PFSK-1 (cell line): ENCODE measurements around the gene RPS10.

Experiments used
- FOXP2 ChIP-seq: optimal IDR thresholded peaks from 2 replicates; pipeline ENCODE3; 2011; ENCODE audit warnings: borderline replicate concordance, control low read depth, inconsistent platforms; ENCODE audit not compliant: insufficient read depth; ENCODE audit errors: extremely low read length, extremely low read depth
- POLR2AphosphoS5 ChIP-seq: IDR thresholded peaks from 2 replicates; pipeline ENCODE4 v1.6.1; 2012; ENCODE audit warnings: low read depth, mild to moderate bottlenecking, control low read depth, low read length, moderate library complexity
- REST ChIP-seq, 2 experiments: IDR thresholded peaks; 2 replicates each; pipeline versions ENCODE4 v1.6.1 to v1.8.0; 2011 to 2012; ENCODE audit warnings: low read depth in 2 of 2, low read length in 2 of 2, control low read depth in 1 of 2, inconsistent platforms in 1 of 2, mild to moderate bottlenecking in 1 of 2, moderate library complexity in 1 of 2; ENCODE audit not compliant: insufficient read depth in 1 of 2
- SIN3A ChIP-seq: IDR thresholded peaks from 2 replicates; pipeline ENCODE4 v1.6.1; 2012; ENCODE audit warnings: mild to moderate bottlenecking, low read length, moderate library complexity, borderline replicate concordance; ENCODE audit not compliant: insufficient read depth
- TAF1 ChIP-seq: IDR thresholded peaks from 2 replicates; pipeline ENCODE4 v1.6.1; 2012; ENCODE audit warnings: low read length, control low read depth, borderline replicate concordance; ENCODE audit not compliant: insufficient read depth

Gene RPS10

GRCh38 chr6:34457742-34458735, 32.2 kb upstream of the RPS10 start:
- TF ChIP-seq FOXP2 (no peak), POLR2AphosphoS5 (no peak), SIN3A (no peak), TAF1 (no peak), REST (IDR thresholded peaks at IDR 0.05; ENCODE audit: insufficient read depth in 1 of 2, low read depth in 2 of 2, low read length in 2 of 2) (no peak)

GRCh38 chr6:34457382-34457741, 31.5 kb upstream of the RPS10 start:
- TF ChIP-seq FOXP2 (no peak), SIN3A (no peak), REST (IDR thresholded peaks at IDR 0.05; ENCODE audit: insufficient read depth in 1 of 2, low read depth in 2 of 2, low read length in 2 of 2) (no peak), TAF1 (no peak), POLR2AphosphoS5 (no peak)

DNA sequence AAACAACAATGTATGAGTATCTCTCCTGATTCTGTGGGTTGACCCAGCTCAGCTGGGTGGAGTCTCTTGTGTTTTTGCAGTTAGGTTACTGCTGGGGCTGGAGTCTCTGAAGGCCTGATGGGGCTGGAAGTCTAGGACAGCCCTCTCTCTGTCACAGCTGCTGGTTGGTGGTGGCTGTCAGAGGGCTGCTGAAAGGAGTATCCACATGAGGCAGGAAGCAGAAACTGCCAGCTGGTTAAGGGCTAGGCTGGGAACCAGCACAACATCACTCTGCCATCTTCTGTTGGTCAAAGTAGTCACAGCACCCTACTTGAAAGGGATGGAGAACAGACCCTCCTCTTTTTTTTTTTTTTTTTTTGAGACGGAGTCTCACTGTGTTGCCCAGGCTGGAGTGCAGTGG, 30.0 kb upstream of the RPS10 start:
- TF ChIP-seq SIN3A (no peak), POLR2AphosphoS5 (no peak)

- TF ChIP-seq REST (IDR thresholded peaks at IDR 0.05; ENCODE audit: insufficient read depth in 1 of 2, low read depth in 2 of 2, low read length in 2 of 2), result no peak
- no peak for TF ChIP-seq FOXP2
- no peak for TF ChIP-seq POLR2AphosphoS5
- TF ChIP-seq TAF1, result no peak
- no peak for TF ChIP-seq SIN3A
These were observed 25.3 kb upstream of the RPS10 start for GRCh38 chr6:34451192-34451591.

DNA sequence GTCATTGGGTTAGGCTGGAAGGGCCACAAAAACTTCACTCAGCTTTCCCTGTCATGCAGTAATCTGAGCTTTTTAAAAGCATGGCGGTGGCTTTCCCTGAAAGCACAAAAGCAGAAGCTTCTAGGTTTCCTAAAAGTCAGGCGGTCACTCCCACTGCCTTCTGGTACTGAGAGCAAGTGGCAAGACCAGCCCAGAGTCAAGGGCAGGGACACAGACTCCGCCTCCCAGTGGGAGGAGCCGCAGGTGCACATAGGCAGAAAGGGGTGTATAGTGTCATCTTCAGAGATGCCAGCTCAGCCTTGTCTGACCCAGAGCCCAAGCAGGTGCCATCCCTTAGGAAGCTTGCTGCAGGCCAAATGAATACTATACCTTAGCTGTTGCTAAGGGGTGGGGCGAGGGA, 22.0 kb upstream of the RPS10 start:
- no peak for TF ChIP-seq FOXP2
- no peak for TF ChIP-seq REST (IDR thresholded peaks at IDR 0.05; ENCODE audit: insufficient read depth in 1 of 2, low read depth in 2 of 2, low read length in 2 of 2)
- TF ChIP-seq TAF1, result no peak
- TF ChIP-seq SIN3A, result no peak
- no peak for TF ChIP-seq POLR2AphosphoS5
